SK-N-SH (cell line): ENCODE measurements around the gene SNX9.

ENCODE experiments used
- CHD2 ChIP-seq: fragments of 150-350 bp; IDR thresholded peaks from 2 replicates; pipeline ENCODE4 v1.6.1; 2018; ENCODE audit warnings: low read length; ENCODE audit not compliant: partially characterized antibody
- CTCF ChIP-seq: fragments of 200-600 bp; sonication (generic); IDR thresholded peaks from 2 replicates; pipeline ENCODE4 v1.6.1; 2017; ENCODE audit warnings: antibody characterized with exemption, mild to moderate bottlenecking, moderate library complexity
- EP300 ChIP-seq, 2 experiments: IDR thresholded peaks; 2 replicates each; pipeline versions ENCODE4 v1.4.0 to v1.6.1; 2012; ENCODE audit warnings: borderline replicate concordance in 1 of 2, low read depth in 1 of 2, low read length in 1 of 2
- EZH2phosphoT487 ChIP-seq: fragments of 200-600 bp; sonication (generic); IDR thresholded peaks from 2 replicates; pipeline ENCODE4 v1.6.1; 2017; ENCODE audit warnings: low read depth, mixed run types, mild to moderate bottlenecking, antibody characterized with exemption, moderate library complexity, borderline replicate concordance
- GABPA ChIP-seq: IDR thresholded peaks from 2 replicates; pipeline ENCODE4 v1.4.0; 2012; ENCODE audit warnings: low read depth, mild to moderate bottlenecking
- GATA2 ChIP-seq: sonication (generic); formaldehyde crosslinking; IDR thresholded peaks from 2 replicates; pipeline ENCODE4 v1.5.0; 2020; ENCODE audit warnings: mild to moderate bottlenecking, missing genetic modification reagents
- IRF3 ChIP-seq: fragments of 150-350 bp; IDR thresholded peaks from 2 replicates; pipeline ENCODE4 v1.6.1; 2016; ENCODE audit warnings: mild to moderate bottlenecking, low read depth, low read length
- NRF1 ChIP-seq: IDR thresholded peaks from 2 replicates; pipeline ENCODE4 v1.6.1; 2012; ENCODE audit warnings: low read depth, mild to moderate bottlenecking, low read length
- REST ChIP-seq: IDR thresholded peaks from 2 replicates; pipeline ENCODE4 v1.6.1; 2012; ENCODE audit warnings: mild to moderate bottlenecking, low read depth, low read length, moderate library complexity
- SIN3A ChIP-seq: IDR thresholded peaks from 2 replicates; pipeline ENCODE4 v1.6.1; 2012; ENCODE audit warnings: low read depth, mild to moderate bottlenecking, low read length, moderate library complexity, borderline replicate concordance
- USF1 ChIP-seq: IDR thresholded peaks from 2 replicates; pipeline ENCODE4 v1.4.0; 2012; ENCODE audit warnings: low read depth, borderline replicate concordance

GRCh38 chr6:157841211-157841840, 18.3 kb downstream of the SNX9 start:
- TF ChIP-seq CHD2 (no peak), CTCF (no peak), NRF1 (no peak), REST (no peak), EZH2phosphoT487 (no peak), EP300 (IDR thresholded peaks at IDR 0.05; ENCODE audit: borderline replicate concordance in 1 of 2, low read depth in 1 of 2, low read length in 1 of 2) (no peak), SIN3A (no peak), USF1 (no peak), IRF3 (no peak), GATA2 (CRISPR knock-in tag) (no peak), GABPA (no peak)
